Liver (tissue), 9 donors: ENCODE results near the gene NAT14. TPM values are rescaled to one million over a fixed set of nuclear protein-coding genes. Genes with fewer than 3 reads are reported as not detected.

Source experiments
- DNase-seq: peaks from one replicate; pipeline ENCODE4 v3.0.0-alpha.2; 2017; ENCODE audit warnings: low spot score
- H3K27ac ChIP-seq, 2 donors: one replicate each; pipeline ENCODE4 v1.7.0; 2013; ENCODE audit warnings: inconsistent platforms in 2 of 2, low read length in 2 of 2, control low read depth in 1 of 2, low read depth in 1 of 2, mild to moderate bottlenecking in 1 of 2
- H3K27me3 ChIP-seq, 4 donors: one replicate each; pipeline versions ENCODE4 v1.6.1 to v1.7.0; 2013; ENCODE audit warnings: low read length in 3 of 4, inconsistent platforms in 1 of 4, mild to moderate bottlenecking in 1 of 4, moderate library complexity in 1 of 4; ENCODE audit not compliant: control insufficient read depth in 4 of 4, insufficient read depth in 4 of 4
- H3K36me3 ChIP-seq, 4 donors: one replicate each; pipeline versions ENCODE4 v1.6.1 to v1.7.0; 2013; ENCODE audit warnings: low read length in 3 of 4, mild to moderate bottlenecking in 3 of 4, low read depth in 1 of 4, moderate library complexity in 1 of 4; ENCODE audit not compliant: control insufficient read depth in 4 of 4, insufficient read depth in 3 of 4
- H3K4me1 ChIP-seq, 4 donors: one replicate each; pipeline versions ENCODE4 v1.6.1 to v1.7.0; 2013; ENCODE audit warnings: low read length in 3 of 4, mild to moderate bottlenecking in 3 of 4, moderate library complexity in 1 of 4; ENCODE audit not compliant: control insufficient read depth in 4 of 4, insufficient read depth in 4 of 4
- H3K4me3 ChIP-seq, 3 donors: one replicate each; pipeline versions ENCODE4 v1.6.1 to v1.7.0; 2013; ENCODE audit warnings: low read length in 3 of 3, control low read depth in 1 of 3, low read depth in 1 of 3, mild to moderate bottlenecking in 1 of 3
- H3K9ac ChIP-seq, 2 donors: one replicate each; pipeline ENCODE4 v1.7.0; 2013; ENCODE audit warnings: low read length in 2 of 2, mild to moderate bottlenecking in 2 of 2, moderate library complexity in 2 of 2, control low read depth in 1 of 2, low read depth in 1 of 2
- H3K9me3 ChIP-seq, 4 donors: one replicate each; pipeline versions ENCODE4 v1.6.1 to v1.7.0; 2013; ENCODE audit warnings: low read length in 3 of 4; ENCODE audit not compliant: control insufficient read depth in 4 of 4
- EGR1 ChIP-seq, 2 donors: IDR thresholded peaks; 2 replicates each; pipeline ENCODE4 v1.6.1; 2016 to 2018; ENCODE audit warnings: antibody characterized with exemption in 2 of 2, low read depth in 2 of 2
- FOXA1 ChIP-seq: IDR thresholded peaks from 2 replicates; pipeline ENCODE4 v1.6.1; 2016; ENCODE audit warnings: antibody characterized with exemption
- FOXA2 ChIP-seq: IDR thresholded peaks from 2 replicates; pipeline ENCODE4 v1.6.1; 2016; ENCODE audit warnings: antibody characterized with exemption
- HNF4A ChIP-seq, 2 donors: conservative IDR thresholded peaks; 2 replicates each; pipeline ENCODE4 v1.6.1; 2016; ENCODE audit warnings: antibody characterized with exemption in 2 of 2, mild to moderate bottlenecking in 2 of 2
- HNF4G ChIP-seq: IDR thresholded peaks from 2 replicates; pipeline ENCODE4 v1.6.1; 2016; ENCODE audit warnings: antibody characterized with exemption
- MAX ChIP-seq: IDR thresholded peaks from 2 replicates; pipeline ENCODE4 v1.6.1; 2016; ENCODE audit warnings: antibody characterized with exemption
- RAD21 ChIP-seq, 2 donors: IDR thresholded peaks; 2 replicates each; pipeline ENCODE4 v1.6.1; 2016; ENCODE audit warnings: antibody characterized with exemption in 2 of 2, mild to moderate bottlenecking in 2 of 2
- RXRA ChIP-seq, 2 donors: IDR thresholded peaks; 2 replicates each; pipeline ENCODE4 v1.6.1; 2017 to 2018; ENCODE audit warnings: antibody characterized with exemption in 2 of 2, mild to moderate bottlenecking in 1 of 2
- TAF1 ChIP-seq: conservative IDR thresholded peaks from 2 replicates; pipeline ENCODE4 v1.6.1; 2016; ENCODE audit warnings: antibody characterized with exemption, mild to moderate bottlenecking
- YY1 ChIP-seq: IDR thresholded peaks from 2 replicates; pipeline ENCODE4 v1.6.1; 2016; ENCODE audit warnings: antibody characterized with exemption, mild to moderate bottlenecking
- WGBS: extraction: QIAGEN DNeasy Blood & Tissue Kit; methylation state at CpG from one replicate; pipeline ENCODE4 v1.1.7; 2013; 5-methylcytosine and 5-hydroxymethylcytosine counted together
- polyA plus RNA-seq, 2 donors: library from polyadenylated mRNA; stranded (reverse) in 1 of 2; unstranded in 1 of 2; fragments of 200-250 nt in 1 of 2; fragments of >200 nt in 1 of 2; fragmentation: Nextera tagmentation in 1 of 2; extraction: Ambion mirVana in 1 of 2; gene quantifications; one replicate each; pipeline versions ENCODE4 v1.2.1 to v1.2.3, GENCODE V29; 2013 to 2015
- total RNA-seq, 2 donors: library from RNA; depleted of rRNA; stranded (reverse); fragments of >200 nt; gene quantifications; one replicate each; pipeline ENCODE4 v1.2.3, GENCODE V29; 2014
- TF ChIP-seq, protein P1 (sequence below): IDR thresholded peaks from 2 replicates; pipeline ENCODE4 v1.6.1; 2016; ENCODE audit warnings: antibody characterized with exemption
- TF ChIP-seq, protein P2 (sequence below): fragments of 150-350 bp; IDR thresholded peaks from 2 replicates; pipeline ENCODE4 v1.5.1; 2017; ENCODE audit warnings: improper control_type of control experiment, low read depth, low read length; ENCODE audit not compliant: missing input control
- TF ChIP-seq, protein P3 (sequence below): IDR thresholded peaks from 2 replicates; pipeline ENCODE4 v1.6.1; 2016; ENCODE audit warnings: antibody characterized with exemption, mild to moderate bottlenecking
- donor health status: healthy.
- donor health status: healthy.
- donor health status: healthy.
- donor health status: healthy.
- donor health status: healthy.

The NAT14 gene
- total and polyA plus RNA-seq, 4 donors, result 1.4 to 3.7 (median 3.0) TPM

- TF ChIP-seq, protein P1, sequence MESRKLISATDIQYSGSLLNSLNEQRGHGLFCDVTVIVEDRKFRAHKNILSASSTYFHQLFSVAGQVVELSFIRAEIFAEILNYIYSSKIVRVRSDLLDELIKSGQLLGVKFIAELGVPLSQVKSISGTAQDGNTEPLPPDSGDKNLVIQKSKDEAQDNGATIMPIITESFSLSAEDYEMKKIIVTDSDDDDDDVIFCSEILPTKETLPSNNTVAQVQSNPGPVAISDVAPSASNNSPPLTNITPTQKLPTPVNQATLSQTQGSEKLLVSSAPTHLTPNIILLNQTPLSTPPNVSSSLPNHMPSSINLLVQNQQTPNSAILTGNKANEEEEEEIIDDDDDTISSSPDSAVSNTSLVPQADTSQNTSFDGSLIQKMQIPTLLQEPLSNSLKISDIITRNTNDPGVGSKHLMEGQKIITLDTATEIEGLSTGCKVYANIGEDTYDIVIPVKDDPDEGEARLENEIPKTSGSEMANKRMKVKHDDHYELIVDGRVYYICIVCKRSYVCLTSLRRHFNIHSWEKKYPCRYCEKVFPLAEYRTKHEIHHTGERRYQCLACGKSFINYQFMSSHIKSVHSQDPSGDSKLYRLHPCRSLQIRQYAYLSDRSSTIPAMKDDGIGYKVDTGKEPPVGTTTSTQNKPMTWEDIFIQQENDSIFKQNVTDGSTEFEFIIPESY, result no peak
- no peak for TF ChIP-seq EGR1 (IDR thresholded peaks at IDR 0.05; ENCODE audit: low read depth in 2 of 2)
- TF ChIP-seq FOXA1, result no peak
- TF ChIP-seq, protein P2, sequence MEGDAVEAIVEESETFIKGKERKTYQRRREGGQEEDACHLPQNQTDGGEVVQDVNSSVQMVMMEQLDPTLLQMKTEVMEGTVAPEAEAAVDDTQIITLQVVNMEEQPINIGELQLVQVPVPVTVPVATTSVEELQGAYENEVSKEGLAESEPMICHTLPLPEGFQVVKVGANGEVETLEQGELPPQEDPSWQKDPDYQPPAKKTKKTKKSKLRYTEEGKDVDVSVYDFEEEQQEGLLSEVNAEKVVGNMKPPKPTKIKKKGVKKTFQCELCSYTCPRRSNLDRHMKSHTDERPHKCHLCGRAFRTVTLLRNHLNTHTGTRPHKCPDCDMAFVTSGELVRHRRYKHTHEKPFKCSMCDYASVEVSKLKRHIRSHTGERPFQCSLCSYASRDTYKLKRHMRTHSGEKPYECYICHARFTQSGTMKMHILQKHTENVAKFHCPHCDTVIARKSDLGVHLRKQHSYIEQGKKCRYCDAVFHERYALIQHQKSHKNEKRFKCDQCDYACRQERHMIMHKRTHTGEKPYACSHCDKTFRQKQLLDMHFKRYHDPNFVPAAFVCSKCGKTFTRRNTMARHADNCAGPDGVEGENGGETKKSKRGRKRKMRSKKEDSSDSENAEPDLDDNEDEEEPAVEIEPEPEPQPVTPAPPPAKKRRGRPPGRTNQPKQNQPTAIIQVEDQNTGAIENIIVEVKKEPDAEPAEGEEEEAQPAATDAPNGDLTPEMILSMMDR, result no peak
- no peak for TF ChIP-seq HNF4G
- no peak for TF ChIP-seq RXRA (IDR thresholded peaks at IDR 0.05)
- no peak for TF ChIP-seq YY1
- no peak for TF ChIP-seq TAF1
- H3K9ac ChIP-seq, result no peak overlapping the region
- H3K4me3 ChIP-seq, result no peak overlapping the region
- peaks cover 0 to 2% (median 1%) of the 10 kb centered on the region in 4 donors for H3K9me3 ChIP-seq
- peaks cover 0 to 3% (median 1%) of the 10 kb centered on the region in 4 donors for H3K4me1 ChIP-seq
- no peaks in the 10 kb centered on the region for H3K36me3 ChIP-seq
- DNase-seq, result peak; percentile 69
- peaks cover 11 to 21% (median 14%) of the 10 kb centered on the region in 4 donors for H3K27me3 ChIP-seq
- 14% methylated on average over 39 of the region's 39 CpGs for WGBS
- no peak overlapping the region for H3K27ac ChIP-seq
Measured at GRCh38 chr19:55440411-55441105, 44.4 kb upstream of the NAT14 start.

- TF ChIP-seq FOXA2 (no peak), YY1 (no peak), HNF4G (no peak), RAD21 (IDR thresholded peaks at IDR 0.05) (no peak), HNF4A (conservative IDR thresholded peaks at IDR 0.05) (no peak), FOXA1 (no peak), MAX (no peak), RXRA (IDR thresholded peaks at IDR 0.05) (no peak), TAF1 (no peak)
- TF ChIP-seq, protein P3, sequence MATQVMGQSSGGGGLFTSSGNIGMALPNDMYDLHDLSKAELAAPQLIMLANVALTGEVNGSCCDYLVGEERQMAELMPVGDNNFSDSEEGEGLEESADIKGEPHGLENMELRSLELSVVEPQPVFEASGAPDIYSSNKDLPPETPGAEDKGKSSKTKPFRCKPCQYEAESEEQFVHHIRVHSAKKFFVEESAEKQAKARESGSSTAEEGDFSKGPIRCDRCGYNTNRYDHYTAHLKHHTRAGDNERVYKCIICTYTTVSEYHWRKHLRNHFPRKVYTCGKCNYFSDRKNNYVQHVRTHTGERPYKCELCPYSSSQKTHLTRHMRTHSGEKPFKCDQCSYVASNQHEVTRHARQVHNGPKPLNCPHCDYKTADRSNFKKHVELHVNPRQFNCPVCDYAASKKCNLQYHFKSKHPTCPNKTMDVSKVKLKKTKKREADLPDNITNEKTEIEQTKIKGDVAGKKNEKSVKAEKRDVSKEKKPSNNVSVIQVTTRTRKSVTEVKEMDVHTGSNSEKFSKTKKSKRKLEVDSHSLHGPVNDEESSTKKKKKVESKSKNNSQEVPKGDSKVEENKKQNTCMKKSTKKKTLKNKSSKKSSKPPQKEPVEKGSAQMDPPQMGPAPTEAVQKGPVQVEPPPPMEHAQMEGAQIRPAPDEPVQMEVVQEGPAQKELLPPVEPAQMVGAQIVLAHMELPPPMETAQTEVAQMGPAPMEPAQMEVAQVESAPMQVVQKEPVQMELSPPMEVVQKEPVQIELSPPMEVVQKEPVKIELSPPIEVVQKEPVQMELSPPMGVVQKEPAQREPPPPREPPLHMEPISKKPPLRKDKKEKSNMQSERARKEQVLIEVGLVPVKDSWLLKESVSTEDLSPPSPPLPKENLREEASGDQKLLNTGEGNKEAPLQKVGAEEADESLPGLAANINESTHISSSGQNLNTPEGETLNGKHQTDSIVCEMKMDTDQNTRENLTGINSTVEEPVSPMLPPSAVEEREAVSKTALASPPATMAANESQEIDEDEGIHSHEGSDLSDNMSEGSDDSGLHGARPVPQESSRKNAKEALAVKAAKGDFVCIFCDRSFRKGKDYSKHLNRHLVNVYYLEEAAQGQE, result no peak
- TF ChIP-seq, protein P1, result no peak
Measured at GRCh38 chr19:55441319-55441691, 43.7 kb upstream of the NAT14 start.

More at GRCh38 chr19:55441319-55441691, 43.7 kb upstream of the NAT14 start:
- no peaks in the 10 kb centered on the region for H3K36me3 ChIP-seq
- no peak overlapping the region for H3K27ac ChIP-seq
- 10% methylated on average over 21 of the region's 21 CpGs for WGBS
- peaks cover 0 to 2% (median 1%) of the 10 kb centered on the region in 4 donors for H3K9me3 ChIP-seq
- no peak overlapping the region for H3K9ac ChIP-seq
- DNase-seq, result no peak
- no peak overlapping the region for H3K4me3 ChIP-seq
- H3K4me1 ChIP-seq, result peaks cover 0 to 3% (median 1%) of the 10 kb centered on the region in 4 donors
- H3K27me3 ChIP-seq, result peaks cover 11 to 21% (median 14%) of the 10 kb centered on the region in 4 donors
